Suprapubic skin (tissue), 3 donors: ENCODE data around the gene DTNA.

Experiments used
- CTCF ChIP-seq, 2 donors: fragments of 200-600 bp in 1 of 2; fragments of 450-650 bp in 1 of 2; sonication (generic) in 1 of 2; IDR thresholded peaks; one replicate each; pipeline ENCODE4 v1.5.1; 2016 to 2019; ENCODE audit warnings: antibody characterized with exemption in 2 of 2, mild to moderate bottlenecking in 1 of 2, moderate library complexity in 1 of 2
- POLR2AphosphoS5 ChIP-seq, 3 donors: sonication (generic); formaldehyde crosslinking; IDR thresholded peaks; one replicate each; pipeline ENCODE4 v1.6.1; 2017; ENCODE audit warnings: antibody characterized with exemption in 3 of 3

GRCh38 chr18:34707670-34708069 lies 2.4 kb upstream of the DTNA start:
- TF ChIP-seq CTCF (IDR thresholded peaks at IDR 0.05) (no peak), POLR2AphosphoS5 (IDR thresholded peaks at IDR 0.05) (no peak)
